Measurements from ENCODE around the gene NOL4L. TPM values are rescaled to one million over a fixed set of nuclear protein-coding genes. Genes with fewer than 3 reads are reported as not detected.

The NOL4L gene
- total and polyA plus RNA-seq, 11 donors = 2.6 to 15.0 (median 6.7) TPM

- H3K27ac ChIP-seq = peak overlapping the region in 8 of 12 donors; percentile 30 to 82 (median 68)
- TF ChIP-seq CTCF (IDR thresholded peaks at IDR 0.05) (no peak), POLR2A (IDR thresholded peaks at IDR 0.05) (no peak)
- intact Hi-C loops (cut with DNase I) = no loop called here
Observed at GRCh38 chr20:32465092-32465900, 119.8 kb downstream of the NOL4L start.

GRCh38 chr20:32464401-32465091 lies 120.6 kb downstream of the NOL4L start:
- Histone ChIP-seq H3K36me3 (peaks cover 0 to 4% (median 0%) of the 10 kb centered on the region in 9 donors), H3K4me1 (peaks cover 3 to 61% (median 36%) of the 10 kb centered on the region in 12 donors), H3K27me3 (no peaks in the 10 kb centered on the region), H3K4me3 (no peak overlapping the region), H3K27ac (peak overlapping the region in 1 of 12 donors; percentile 82), H3K9me3 (no peaks in the 10 kb centered on the region)
- TF ChIP-seq POLR2A (IDR thresholded peaks at IDR 0.05) (no peak), CTCF (IDR thresholded peaks at IDR 0.05) (no peak)
- ATAC-seq = no peak
- intact Hi-C loops (cut with DNase I) = no loop called here
- peak in 1 of 5 donors; percentile 38 for DNase-seq
- WGBS, 4 donors = 91 to 96% (median 93%) methylated on average over 16 to 20 of the region's 20 CpGs

More at GRCh38 chr20:32465092-32465900, 119.8 kb downstream of the NOL4L start:
- Histone ChIP-seq H3K4me3 (no peak overlapping the region), H3K4me1 (peaks cover 3 to 66% (median 38%) of the 10 kb centered on the region in 12 donors), H3K9me3 (no peaks in the 10 kb centered on the region), H3K27me3 (no peaks in the 10 kb centered on the region), H3K36me3 (no peaks in the 10 kb centered on the region)
- DNase-seq = peak; percentile 69 to 86 (median 78)
- peak; percentile 13 to 74 (median 45) for ATAC-seq
- 64 to 74% (median 69%) methylated on average over 21 to 24 of the region's 24 CpGs for WGBS, 4 donors

GRCh38 chr20:32463642-32464400 lies 121.3 kb downstream of the NOL4L start:
- WGBS, 4 donors = 79 to 86% (median 82%) methylated on average over 19 to 28 of the region's 28 CpGs
- DNase-seq = peak in 3 of 5 donors; percentile 25 to 61 (median 27)
- Histone ChIP-seq H3K27ac (peak overlapping the region in 1 of 12 donors; percentile 82), H3K36me3 (peaks cover 0 to 4% (median 0%) of the 10 kb centered on the region in 9 donors), H3K4me1 (peaks cover 3 to 54% (median 32%) of the 10 kb centered on the region in 12 donors), H3K4me3 (no peak overlapping the region), H3K27me3 (no peaks in the 10 kb centered on the region), H3K9me3 (no peaks in the 10 kb centered on the region)
- intact Hi-C loops (cut with DNase I) = no loop called here
- TF ChIP-seq CTCF (IDR thresholded peaks at IDR 0.05) (no peak), POLR2A (IDR thresholded peaks at IDR 0.05) (no peak)
- peak in 1 of 4 donors; percentile 2 for ATAC-seq
